LNCaP clone FGC (cell line): ENCODE results near the gene GRAMD1A.

Source experiments
- DNase-seq: peaks from one replicate; pipeline ENCODE4 v3.0.0-alpha.2; 2011; ENCODE audit warnings: low read depth
- H3K4me3 ChIP-seq: 2 replicates; pipeline ENCODE4 v1.5.1; 2011; ENCODE audit warnings: mild to moderate bottlenecking, low read depth, low read length, control low read depth
- CTCF ChIP-seq: IDR thresholded peaks from 2 replicates; pipeline ENCODE4 v1.5.1; 2012; ENCODE audit warnings: mild to moderate bottlenecking; ENCODE audit not compliant: control insufficient read depth, insufficient read depth; ENCODE audit errors: extremely low read depth

Gene GRAMD1A

GRCh38 chr19:34982275-34982674, 17.8 kb upstream of the GRAMD1A start:
- H3K4me3 ChIP-seq: no peak overlapping the region
- TF ChIP-seq CTCF: no peak
- no peak for DNase-seq

DNA sequence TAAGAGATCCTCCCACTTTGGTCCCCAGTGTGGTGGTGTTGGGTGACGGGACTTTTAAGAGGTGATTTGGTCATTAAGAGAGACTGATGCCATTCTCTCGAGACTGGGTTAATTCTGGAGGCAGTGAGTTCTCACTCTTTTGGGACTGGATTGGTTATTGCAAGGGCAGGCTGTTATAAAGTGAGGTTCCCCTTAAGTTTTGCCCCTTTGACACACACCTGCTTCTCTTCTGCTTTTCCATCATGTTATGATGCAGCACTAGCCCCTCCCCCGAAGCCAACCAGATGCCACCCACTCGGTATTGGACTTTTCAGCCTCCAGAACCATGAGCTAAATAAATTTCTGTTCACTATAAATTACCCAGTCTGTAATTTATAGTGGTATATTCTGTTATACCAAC, 16.3 kb upstream of the GRAMD1A start:
- no peak for DNase-seq
- TF ChIP-seq CTCF: no peak
- H3K4me3 ChIP-seq: no peak overlapping the region

GRCh38 chr19:34984287-34984686, 15.8 kb upstream of the GRAMD1A start:
- no peak overlapping the region for H3K4me3 ChIP-seq
- no peak for TF ChIP-seq CTCF

DNA sequence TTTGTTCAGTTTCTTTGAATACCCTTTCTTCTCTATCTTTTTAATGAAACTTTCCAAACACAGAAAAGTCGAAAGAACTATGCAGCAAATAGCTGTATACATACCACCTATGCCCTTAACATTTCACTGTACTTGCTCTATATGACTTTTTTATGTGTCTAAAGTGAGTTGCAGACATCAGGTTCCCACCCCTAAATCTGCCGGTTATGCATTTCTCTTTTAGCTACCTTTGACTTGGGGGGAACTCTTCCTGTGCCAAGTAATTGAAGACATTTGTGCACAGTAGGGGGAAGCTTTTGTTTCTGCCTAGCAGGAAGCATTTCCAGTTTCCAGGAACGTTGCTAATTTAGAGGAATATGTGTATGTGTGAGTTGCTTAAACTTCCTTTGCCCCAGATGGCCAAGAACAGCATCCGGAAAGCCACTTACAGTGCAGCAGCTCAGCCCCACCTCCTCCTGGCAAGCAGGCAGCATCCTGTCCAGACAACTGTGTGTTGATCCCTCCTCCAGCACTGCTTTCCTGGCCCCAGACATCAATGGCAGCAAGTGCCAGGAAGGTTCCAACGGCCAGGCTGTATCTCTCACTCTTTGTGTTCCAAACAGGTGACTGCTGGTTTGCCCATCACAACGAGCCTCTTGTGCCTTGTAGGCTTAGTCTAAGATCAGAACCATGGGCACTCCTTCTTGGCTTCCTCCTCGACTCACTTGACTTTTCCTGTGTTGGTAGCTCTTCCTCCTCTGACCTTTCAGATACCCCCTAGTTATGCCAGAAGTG, 14.7 kb upstream of the GRAMD1A start:
- DNase-seq: peak; percentile 31
- H3K4me3 ChIP-seq: no peak overlapping the region
- no peak for TF ChIP-seq CTCF

More at GRCh38 chr19:34984287-34984686, 15.8 kb upstream of the GRAMD1A start:
- DNase-seq: no peak

- TF ChIP-seq CTCF: no peak
- H3K4me3 ChIP-seq: no peak overlapping the region
- DNase-seq: no peak
Measured at GRCh38 chr19:34988119-34988518, 12.0 kb upstream of the GRAMD1A start.

DNA sequence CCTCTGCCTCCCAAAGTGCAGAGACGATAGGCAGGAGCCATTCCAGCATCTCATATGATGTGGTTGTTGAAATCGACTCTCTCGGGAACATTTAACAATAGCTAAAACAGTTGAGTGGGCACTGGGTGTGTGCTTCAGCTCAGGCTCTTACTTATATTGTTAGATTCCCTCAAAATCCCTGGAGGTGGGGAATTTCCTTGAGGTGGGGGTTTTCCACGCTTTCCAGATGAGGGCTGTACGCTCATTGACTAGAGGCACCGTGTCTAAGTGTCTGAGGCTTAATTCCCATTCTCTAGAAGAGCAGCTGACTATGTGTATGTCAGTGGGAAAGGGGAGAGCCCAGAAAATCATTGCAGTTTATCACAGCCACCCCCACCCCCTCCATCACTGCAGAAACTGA, 10.8 kb upstream of the GRAMD1A start:
- TF ChIP-seq CTCF: no peak
- H3K4me3 ChIP-seq: no peak overlapping the region
- DNase-seq: no peak
